Retinal pigment epithelial cell (primary cell): ENCODE measurements around the gene LTK.

Experiments
- DNase-seq: peaks from one replicate; pipeline ENCODE4 v3.0.0-alpha.2; 2010; ENCODE audit warnings: low read depth
- H3K4me3 ChIP-seq: 2 replicates; pipeline ENCODE4 v1.5.1; 2011; ENCODE audit warnings: mild to moderate bottlenecking, low read length, control low read depth, moderate library complexity
- TF ChIP-seq, protein P1 (sequence below): conservative IDR thresholded peaks from 2 replicates; pipeline ENCODE4 v1.5.1; 2011; ENCODE audit warnings: low read depth, low read length, control low read depth, inconsistent platforms

LTK gene

DNA sequence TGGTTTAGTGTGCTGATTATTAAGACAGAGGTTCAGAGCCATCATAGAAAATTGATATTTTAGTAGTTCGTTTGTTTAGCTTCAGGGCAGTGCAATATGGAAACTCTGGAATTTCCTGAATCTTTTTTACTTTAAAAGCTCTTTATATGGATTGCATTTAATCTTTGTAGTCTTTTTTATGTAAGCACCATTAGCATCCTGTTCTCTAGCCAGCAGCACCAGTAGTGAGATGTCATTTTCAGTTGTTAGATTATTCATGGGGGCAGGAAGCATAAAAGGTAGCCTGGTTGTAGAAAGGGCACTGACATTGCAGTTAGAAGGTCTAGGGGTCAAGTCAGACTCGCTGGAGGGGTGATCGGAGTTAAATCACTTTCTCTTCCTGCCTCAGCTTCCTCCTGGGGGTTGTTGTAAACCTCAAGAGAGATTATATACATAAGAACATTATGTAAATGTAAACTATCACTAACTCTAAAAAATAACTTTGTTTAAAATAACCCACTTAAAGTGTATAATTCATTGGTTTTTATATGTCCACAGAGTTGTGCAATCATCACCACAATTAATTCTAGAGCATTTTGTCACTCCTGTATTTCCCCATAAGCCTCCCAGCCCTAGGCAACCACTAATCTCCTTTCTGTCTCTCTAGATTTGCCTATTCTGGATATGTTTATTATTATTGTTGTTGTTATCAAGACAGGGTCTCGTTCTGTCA, 51.4 kb downstream of the LTK start:
- H3K4me3 ChIP-seq = no peak overlapping the region
- no peak for DNase-seq
- TF ChIP-seq, protein P1, sequence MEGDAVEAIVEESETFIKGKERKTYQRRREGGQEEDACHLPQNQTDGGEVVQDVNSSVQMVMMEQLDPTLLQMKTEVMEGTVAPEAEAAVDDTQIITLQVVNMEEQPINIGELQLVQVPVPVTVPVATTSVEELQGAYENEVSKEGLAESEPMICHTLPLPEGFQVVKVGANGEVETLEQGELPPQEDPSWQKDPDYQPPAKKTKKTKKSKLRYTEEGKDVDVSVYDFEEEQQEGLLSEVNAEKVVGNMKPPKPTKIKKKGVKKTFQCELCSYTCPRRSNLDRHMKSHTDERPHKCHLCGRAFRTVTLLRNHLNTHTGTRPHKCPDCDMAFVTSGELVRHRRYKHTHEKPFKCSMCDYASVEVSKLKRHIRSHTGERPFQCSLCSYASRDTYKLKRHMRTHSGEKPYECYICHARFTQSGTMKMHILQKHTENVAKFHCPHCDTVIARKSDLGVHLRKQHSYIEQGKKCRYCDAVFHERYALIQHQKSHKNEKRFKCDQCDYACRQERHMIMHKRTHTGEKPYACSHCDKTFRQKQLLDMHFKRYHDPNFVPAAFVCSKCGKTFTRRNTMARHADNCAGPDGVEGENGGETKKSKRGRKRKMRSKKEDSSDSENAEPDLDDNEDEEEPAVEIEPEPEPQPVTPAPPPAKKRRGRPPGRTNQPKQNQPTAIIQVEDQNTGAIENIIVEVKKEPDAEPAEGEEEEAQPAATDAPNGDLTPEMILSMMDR = no peak
